Stimulated activated CD8-positive, alpha-beta memory T cell treated with anti-CD3 and anti-CD28 coated beads, Interleukin-4, amount 100 ng/mL, for 24 hours (primary cell): ENCODE results near the gene CRISPLD2.

Source experiments
- DNase-seq: peaks from one replicate; pipeline ENCODE4 v3.0.0-alpha.2; 2020; ENCODE audit warnings: low read depth

CRISPLD2 gene

DNA sequence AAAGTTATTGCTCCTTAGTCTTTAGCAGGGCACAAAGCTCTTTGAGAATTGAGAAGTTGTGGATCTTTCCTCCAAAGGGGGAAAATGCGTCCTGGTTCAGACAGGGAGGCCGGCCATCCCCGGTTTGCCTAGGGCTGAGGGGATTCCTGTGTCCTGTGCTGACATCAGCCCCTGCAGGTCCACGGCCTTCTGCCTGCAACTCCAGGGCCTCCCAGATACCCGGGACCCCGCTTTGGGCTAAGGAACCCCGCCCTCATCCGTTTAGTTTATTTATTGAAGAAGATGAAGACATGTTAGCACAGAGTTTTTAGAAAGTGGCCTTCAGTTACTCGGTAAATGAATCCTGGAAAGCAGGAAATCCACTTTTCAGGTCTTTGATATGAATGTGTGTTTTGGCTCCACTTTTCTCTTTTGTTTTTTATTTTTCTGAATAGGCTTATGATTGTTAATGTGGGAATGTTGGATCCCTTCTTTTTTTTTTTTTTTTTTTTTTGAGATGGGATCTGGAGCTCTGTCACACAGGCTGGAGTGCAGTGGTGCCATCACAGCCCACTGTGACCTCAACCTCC is 65.6 kb downstream of the CRISPLD2 start:
- DNase-seq: no peak

DNA sequence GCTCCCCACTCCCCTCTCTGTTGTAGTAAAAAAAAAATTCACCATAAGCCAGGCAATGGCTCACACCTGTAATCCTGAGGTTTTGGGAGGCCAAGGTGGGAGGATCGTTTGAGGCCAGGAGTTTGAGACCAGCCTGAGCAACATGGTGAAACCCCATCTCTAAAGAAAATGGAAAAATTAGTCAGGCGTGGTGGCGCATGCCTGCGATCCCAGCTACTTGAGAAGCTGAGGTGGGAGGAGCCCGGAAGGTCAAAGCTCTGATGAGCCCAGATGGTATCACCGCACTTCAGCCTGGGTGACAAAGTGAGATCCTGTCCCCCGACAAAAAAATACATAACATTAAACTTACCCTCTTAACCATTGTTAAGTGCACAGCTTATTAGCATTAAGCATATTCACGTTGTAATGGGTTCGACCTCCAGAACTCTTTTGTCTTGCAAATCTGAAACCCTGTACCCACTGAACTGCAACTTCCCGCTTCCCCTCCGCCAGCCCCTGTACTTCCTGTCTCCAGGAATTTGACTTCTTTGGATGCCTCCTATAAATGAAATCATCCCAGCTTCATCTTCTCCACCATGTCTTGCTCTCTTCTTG is 66.8 kb downstream of the CRISPLD2 start:
- DNase-seq: no peak

DNA sequence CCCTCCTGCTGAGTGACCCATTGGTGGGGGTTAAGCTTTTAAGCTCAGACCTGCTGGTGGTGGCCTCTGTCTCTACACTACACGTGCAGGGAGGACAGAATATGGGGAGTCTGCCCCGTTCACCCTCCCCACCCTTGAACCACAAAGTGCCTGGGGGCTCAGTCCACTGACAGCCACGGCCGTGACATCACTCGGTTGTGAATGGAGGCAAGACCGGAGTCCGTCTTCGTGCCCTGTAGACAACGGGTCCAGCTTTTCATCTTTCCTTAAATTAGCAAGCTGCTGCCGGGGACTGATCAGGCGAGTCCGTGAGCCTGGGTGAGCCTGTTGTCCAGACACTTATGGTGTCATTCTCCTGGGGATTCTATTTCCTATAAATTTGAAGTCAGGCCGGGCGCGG is 67.4 kb downstream of the CRISPLD2 start:
- no peak for DNase-seq

DNA sequence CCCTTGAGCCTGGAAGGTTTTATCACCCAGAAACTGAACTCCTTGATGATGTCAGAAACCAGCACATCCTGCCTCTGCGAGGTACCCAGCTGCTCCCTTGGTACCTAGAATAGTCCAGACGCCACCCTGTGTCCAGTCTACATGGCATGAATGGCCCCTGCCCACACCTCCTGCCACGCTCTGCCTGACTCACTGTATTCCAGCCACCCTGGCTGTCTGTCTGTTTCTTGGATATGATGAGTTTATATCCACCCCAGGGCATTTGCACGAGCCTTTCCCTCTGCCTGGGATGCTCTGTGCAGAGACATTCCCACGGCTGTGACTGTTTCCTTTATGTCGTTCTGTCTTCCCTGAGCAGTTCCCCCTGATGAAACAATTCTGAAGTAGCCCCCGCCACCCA is 68.7 kb downstream of the CRISPLD2 start:
- DNase-seq: no peak

DNA sequence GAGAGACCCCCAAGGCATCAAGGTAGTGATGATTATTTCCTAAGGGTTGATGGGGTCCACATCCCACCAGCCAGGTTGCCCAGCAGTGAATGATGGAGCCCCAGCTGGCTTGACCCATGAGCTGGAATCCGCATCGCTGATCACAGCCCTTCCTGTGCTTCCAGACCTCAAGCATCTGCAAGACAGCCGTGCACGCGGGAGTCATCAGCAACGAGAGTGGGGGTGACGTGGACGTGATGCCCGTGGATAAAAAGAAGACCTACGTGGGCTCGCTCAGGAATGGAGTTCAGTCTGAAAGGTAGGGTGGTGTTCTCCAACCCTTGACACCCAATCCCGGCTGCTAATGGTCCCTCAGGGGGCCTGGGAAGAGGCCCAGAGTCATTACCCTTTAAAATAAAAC is 69.3 kb downstream of the CRISPLD2 start:
- DNase-seq: no peak

DNA sequence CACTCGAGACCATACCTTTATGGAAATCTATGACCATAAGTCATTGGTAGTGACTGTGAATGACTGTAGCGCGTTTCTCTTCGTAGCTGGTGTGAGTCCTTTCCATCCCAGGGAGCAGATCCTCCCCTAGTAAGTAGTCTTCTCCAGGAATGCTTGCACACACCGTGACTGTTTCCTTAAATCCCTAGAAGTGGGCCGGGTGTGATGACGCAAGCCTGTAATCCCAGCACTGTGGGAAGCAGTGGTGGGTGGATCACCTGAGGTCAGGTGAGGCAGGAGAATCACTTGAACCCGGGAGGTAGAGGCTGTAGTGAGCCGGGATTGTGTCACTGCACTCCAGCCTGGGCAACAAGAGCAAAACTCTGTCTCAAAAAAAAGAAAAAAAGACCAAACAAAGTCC is 70.6 kb downstream of the CRISPLD2 start:
- no peak for DNase-seq

DNA sequence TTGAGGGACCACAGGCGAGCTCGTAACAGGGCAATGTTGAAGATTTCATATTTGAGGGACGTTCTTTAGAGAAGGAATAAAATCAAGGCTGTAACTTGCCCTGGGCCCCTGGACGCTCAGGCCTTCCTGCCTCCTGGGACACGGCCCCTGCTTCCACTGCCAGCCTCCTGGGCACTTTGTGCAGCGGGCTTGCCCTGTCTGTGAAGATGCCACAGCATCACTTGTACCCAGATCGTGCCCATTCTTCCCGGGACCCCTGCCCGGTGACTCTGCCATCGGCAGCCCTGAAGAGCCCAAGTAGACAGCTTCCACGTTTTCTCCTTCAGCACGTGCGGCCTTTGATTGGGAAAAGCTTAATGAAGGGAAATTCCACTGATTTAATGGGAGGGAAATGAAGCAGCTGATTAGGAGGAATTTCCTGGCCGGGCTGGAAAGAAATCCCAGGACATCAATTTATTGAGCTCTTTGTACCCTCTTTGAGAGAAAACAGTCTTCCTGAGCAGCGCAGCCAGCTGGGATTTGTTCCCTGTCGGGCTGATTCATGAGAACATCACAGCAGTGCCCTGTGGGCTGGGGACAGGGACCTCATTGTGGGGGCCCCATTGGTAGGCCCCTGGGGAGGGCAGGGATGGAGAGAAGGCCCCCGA is 71.5 kb downstream of the CRISPLD2 start:
- DNase-seq: no peak

DNA sequence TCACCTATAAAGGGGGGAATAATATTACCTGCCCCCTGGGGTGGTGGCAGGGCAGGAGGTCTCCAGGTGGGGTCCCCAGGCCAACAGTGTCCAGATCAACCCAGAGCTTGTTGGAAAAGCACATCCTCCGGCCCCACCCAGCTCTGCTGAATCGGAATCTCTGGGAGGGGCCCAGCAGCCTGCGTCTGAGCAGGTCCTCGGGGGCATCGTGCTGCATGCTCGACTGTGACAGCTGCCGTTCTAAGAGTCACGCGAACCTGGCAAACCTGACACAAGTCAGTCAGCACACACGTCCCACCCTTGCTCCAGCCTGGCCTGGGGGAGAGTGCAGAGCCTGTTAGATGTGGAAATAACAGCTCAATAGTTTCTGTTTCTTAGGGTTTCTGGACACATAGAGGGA is 72.3 kb downstream of the CRISPLD2 start:
- DNase-seq: no peak

DNA sequence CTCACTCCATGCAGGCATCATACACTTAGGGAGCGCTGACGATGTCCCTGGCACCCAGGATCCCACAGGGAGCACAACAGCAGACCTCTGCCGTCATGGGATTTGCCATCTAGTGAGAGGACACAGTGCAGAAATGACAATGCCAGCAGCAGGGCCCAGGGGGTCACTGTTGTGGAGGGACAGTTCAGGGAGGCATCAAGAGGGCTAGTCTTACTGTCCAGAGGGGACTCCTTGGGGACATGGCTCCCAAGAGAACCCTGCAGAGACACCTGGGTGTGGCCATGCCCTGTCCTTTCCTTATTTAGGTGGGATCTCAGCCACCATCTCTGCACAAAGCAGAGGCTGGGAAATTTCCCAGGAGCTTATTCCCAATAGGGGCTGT is 73.7 kb downstream of the CRISPLD2 start:
- no peak for DNase-seq

DNA sequence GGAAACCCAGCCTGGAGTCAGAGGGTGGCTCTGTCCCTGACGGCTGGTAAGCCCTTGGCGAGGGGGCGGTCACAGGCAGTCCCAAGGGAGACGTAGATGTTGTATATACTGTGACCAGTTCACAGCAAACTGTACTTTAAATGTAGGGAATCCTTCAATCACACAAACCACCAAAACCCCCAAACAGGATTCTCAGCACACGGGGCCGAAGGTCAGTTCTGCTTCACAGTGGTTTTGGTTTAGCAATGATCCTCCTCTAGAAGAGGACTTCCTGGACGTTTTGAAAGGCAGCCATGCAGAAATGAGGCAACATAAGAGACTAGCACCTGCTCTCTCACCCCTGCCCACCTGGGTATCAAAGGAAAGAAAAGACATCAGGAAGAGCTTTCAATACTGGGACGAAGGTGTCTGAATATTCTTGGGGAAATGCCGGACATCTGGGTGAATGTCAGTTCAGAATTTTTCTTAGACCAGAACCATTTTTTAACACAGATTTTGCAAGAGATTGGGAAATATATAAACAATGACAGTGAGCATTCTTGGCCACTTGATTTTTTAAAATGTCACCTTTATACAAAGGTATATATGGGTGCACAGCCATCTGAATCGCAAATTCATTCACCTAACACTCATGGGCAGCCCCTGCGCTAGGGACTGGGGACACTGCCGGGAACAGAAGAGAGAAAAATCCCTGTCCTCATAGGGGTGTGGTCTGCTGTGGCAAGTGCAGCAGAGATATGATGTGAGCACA is 74.2 kb downstream of the CRISPLD2 start:
- no peak for DNase-seq

DNA sequence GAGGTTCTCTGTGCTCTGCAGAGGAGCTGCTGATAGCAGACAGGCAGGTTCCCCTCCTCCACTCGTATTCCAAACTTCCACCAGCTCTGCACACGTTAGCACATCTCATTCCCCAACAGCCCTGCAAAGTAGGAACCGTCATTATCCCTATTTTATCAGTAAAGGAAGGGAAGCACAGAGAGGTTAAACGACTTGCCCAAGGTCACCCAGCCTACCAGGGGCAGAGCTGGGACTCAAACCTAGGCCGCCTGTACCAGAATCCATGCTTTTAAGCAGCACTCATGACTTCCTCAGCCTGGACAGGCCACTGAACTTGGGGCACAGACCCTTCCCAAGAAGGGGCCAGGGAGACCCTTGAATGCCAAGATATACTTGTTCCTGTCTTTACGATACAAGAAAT is 75.2 kb downstream of the CRISPLD2 start:
- no peak for DNase-seq

DNA sequence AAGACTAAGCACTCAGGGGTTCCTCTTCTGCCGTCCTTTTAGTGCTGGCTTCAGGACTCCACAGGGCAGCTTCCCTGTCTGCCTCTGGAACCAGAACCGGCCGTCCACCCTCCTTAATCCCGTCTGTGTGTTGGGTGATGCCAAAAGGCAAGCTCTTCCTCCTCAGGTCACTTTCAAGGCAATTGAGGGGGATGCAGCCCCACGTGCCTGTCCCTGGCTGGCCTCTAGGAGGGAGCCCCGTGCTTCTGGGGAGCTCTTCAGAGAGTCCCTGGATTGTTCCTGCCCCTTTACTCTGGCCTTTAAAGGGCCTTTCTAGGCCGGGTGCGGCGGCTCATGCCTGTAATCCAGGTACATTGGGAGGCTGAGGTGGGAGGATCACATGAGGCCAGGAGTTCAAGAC is 77.1 kb downstream of the CRISPLD2 start:
- DNase-seq: no peak

DNA sequence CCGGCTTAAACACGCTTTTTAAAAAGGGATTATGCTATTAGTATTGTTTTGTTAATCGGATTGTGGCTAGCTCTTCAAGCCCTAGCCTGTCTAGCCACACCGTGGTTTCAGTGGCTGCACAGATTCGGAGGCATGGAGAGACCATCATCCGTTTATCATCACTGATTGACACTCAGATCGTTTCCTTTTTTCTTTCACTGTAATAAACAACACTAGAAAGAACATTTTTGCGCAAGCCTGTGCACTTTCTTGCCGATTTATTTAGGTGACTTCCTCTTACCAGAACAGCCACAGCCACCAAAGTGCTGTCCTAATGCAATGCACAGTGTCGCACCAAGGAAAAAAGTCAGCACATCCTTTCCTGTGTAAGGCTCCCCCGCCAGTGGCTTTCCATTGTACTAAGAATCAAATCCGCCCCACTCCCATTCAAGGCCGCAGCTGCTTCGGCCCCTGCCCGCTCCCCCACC is 78.2 kb downstream of the CRISPLD2 start:
- no peak for DNase-seq

DNA sequence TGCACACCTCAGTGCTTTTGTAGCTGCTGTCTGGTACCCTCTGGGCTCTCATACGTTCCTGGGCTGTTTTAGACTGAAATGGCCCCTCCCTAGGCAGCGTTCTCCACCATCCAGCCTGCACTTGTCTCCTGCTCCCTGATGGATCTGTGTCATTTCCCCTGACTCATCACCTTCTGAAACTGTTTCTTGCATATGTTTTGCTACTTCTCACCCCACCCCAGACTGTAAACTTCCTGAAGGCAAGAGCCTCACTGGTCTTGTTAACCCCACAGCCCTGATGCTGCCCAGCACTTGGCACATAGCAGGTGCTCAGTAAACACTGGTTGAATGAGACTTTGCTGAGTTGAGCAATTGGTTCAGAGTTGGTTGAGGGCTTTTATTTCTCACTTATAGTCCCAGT is 78.7 kb downstream of the CRISPLD2 start:
- DNase-seq: no peak

DNA sequence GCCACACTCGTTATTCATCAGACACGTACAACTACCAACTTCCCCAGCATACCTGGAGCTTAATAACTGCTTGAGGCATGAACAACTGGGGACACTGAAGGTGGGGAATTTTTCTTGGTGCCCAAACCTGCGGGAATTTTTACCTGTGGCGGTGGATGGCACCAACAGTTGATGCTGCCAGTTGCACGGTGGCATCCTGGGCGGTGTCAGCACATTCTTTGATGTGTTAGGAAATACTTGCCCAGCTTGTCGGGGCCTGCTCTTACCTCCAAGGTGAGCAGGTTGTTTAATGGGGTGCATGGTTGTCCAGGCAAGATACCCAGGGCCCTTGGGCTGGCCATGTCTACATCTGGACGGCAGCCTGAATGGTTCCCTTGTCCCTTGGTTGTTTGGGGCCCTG is 79.6 kb downstream of the CRISPLD2 start:
- DNase-seq: no peak

DNA sequence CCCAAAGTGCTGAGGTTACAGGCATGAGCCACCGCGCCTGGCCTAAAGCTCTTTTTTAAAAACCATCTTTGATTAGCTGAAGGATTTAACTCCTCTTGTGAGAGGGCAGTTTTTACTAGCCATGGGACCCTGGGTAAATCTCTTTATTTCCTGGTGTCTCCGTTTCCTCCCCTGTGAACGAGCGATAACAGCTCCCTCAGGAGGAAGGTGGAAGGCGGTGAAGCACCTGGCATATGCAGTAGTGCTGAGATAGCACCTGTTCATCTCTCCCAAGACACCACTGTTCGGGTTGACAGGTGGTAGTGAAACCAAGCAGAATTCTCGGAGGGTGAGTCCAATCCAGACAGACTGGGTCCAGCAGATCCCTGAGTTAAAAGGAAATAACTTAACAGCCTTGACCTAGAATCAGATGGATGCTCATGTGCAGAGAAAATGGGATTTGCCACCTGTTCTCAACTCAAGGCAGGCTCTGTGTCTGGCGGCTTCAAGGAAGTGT is 86.2 kb downstream of the CRISPLD2 start:
- no peak for DNase-seq

DNA sequence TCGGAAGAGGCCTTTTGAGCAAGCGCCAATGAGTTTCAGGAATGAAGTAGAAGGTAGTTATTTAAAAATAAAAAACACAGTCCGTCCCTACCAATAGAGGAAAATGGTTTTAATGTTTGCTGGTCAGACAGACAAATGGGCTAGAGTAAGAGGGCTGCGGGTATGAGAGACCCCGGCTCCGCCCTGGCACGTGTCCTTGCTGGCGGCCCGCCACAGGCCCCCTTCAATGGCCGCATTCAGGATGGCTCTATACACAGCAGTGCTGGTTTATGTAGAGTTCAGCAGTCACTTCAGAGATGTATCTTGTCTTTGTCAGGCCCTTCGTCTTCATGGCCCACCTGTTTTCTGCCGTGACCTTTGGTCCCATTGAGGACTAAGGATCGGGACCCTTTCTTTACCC is 87.3 kb downstream of the CRISPLD2 start:
- no peak for DNase-seq

DNA sequence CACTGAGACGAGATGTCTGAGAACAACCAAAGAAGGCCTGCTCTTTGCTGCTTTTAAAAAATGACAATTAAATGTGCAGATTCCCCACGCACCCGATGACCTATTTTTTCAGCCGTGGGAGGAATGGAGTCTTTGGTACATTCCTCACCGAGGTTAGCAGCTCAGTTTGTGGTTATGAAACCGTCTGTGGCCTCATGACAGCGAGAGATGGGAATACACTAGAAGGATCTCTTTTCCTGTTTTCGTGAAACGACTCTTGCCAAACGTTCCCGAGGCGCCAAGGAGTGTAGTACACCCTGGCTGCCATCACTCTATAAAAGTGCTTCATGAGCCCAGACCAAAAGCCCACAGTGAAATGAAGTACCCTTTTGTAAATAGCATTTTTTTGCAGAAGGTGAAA is 87.8 kb downstream of the CRISPLD2 start:
- DNase-seq: no peak

DNA sequence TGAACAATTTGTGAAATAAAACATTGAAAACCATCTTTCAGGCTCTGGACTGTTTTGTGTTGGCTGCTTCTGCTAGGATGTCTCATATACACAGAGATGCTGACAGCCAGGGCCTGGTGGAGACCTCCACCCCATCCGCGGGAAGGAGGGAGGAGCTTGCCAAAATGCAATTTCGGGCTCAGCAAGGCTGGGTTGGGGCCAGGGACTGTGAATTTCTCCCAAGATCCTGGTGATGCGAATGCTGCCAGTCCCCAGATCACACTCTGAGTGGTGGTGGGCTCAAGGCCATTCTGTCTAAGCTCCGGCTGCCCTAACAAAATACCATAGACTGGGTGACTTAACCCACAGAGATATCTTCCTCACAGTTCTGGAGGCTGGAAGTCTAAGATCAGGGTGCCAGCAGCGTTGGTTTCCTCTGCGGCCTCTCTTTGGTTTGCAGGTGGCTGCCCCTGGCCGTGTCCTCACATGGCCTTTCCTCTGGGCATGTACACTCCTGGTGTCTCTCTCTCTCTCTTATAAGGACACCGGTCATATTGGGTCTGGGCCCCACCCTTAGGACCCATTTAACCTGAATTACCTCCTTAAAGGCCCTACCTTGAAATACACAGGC is 89.8 kb downstream of the CRISPLD2 start:
- DNase-seq: no peak

DNA sequence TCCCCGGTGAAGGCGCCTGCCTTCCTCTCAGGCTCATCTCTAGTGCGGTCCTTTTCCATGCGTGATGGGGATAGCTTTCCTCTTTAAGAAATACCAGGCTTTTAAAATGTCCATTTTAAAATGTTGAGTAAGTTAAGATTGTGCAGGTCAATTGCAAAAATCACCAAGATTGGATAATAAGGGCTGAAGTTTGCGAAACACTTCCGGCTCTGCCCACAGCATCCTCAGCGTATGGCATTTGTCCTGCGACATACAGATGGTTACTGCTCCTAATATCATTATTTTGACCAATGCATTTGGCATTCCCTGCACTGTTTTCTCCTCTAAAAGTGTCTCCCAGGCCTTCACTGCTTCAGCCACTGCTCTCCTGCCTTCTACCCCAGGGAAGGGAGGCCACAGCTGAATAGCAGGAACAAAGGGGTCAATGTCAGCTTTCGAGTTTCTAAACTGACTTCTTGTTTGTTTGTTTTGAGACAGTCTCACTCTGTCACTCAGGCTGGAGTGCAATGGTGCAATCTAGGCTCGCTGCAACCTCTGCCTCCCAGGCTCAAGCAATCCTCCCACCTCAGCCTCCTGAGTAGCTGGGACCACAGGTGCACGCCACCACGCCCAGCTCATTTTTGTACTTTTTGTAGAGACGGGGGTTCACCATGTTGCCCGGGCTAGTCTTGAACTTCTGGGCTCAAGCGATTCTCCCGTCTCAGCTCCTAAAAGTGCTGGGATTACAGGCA is 91.9 kb downstream of the CRISPLD2 start:
- no peak for DNase-seq

DNA sequence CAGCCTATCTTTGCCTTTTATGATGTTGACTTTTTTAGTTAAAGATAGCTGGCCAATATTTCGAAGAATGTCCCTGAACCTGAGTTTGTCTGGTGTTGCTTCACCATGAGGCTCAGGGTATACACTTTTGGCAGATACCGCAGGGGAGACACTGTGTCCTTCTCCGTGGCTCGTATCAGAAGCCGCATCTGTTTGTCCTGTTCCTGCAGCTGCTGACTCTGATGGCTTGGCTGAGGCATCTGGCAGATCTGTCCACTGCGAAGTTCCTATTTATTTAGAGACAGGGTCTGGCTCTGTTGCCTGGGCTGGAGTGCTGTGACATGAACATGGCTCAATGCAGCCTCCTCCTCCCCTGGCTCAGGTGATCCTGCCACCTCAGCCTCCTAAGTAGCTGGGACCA is 93.5 kb downstream of the CRISPLD2 start:
- DNase-seq: no peak

DNA sequence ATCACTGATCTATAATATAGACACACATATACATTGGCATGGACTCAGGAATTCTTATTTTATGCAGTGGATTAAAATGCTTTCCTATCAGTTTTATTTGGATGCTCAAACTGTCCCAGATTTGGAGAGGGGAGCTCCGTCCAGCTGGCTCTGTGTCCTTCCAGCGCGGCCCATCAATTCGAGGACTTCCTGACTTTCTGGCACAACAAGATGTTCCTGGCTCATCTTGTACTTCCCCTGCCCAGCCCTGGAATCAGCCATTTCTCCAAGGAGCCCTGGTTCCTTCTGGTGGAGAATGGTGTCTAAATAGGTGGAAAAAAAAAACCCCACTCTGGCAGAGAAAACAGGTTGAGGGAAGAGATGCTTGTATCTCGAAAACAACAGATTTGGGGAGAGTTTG is 94.5 kb downstream of the CRISPLD2 start:
- no peak for DNase-seq
